Lung (tissue), 12 donors: ENCODE measurements around the gene HCRT. TPM values are rescaled to one million over a fixed set of nuclear protein-coding genes. Genes with fewer than 3 reads are reported as not detected.
"Not testable (repeated sequence)": the region's sequence is repeated elsewhere in the genome, so short reads cannot be mapped to it uniquely, and the experiment has no call there.

ENCODE experiments used
- ATAC-seq: fragments of 200-7000 bp; cut with Tn5 transposase; one replicate; pipeline ENCODE4 v1.9.1; 2020; ENCODE audit warnings: moderate number of reproducible peaks; ENCODE audit not compliant: insufficient read depth, low FRiP score
- DNase-seq, 3 donors: peaks; one replicate each; pipeline ENCODE4 v3.0.0-alpha.2; 2013 to 2017
- H3K27ac ChIP-seq, 2 donors: one replicate each; pipeline ENCODE4 v1.5.1; 2013; ENCODE audit warnings: mild to moderate bottlenecking in 2 of 2, moderate library complexity in 2 of 2, control low read depth in 1 of 2, inconsistent platforms in 1 of 2, low read depth in 1 of 2, low read length in 1 of 2
- H3K27me3 ChIP-seq, 3 donors: one replicate each; pipeline ENCODE4 v1.5.1; 2013; ENCODE audit warnings: low read length in 2 of 3; ENCODE audit not compliant: control insufficient read depth in 3 of 3, insufficient read depth in 3 of 3
- H3K36me3 ChIP-seq, 4 donors: one replicate each; pipeline ENCODE4 v1.5.1; 2013; ENCODE audit warnings: low read length in 4 of 4, mild to moderate bottlenecking in 1 of 4, moderate library complexity in 1 of 4; ENCODE audit not compliant: control insufficient read depth in 4 of 4, insufficient read depth in 4 of 4
- H3K4me1 ChIP-seq, 5 donors: one replicate each; pipeline ENCODE4 v1.5.1; 2013; ENCODE audit warnings: low read length in 5 of 5, mild to moderate bottlenecking in 2 of 5, moderate library complexity in 1 of 5; ENCODE audit not compliant: control insufficient read depth in 5 of 5, insufficient read depth in 5 of 5
- H3K4me3 ChIP-seq: one replicate; pipeline ENCODE4 v1.5.1; 2013; ENCODE audit warnings: mild to moderate bottlenecking, control low read depth, moderate library complexity
- H3K9ac ChIP-seq, 2 donors: one replicate each; pipeline ENCODE4 v1.5.1; 2013; ENCODE audit warnings: low read length in 2 of 2, control low read depth in 1 of 2; ENCODE audit not compliant: insufficient read depth in 1 of 2
- H3K9me3 ChIP-seq, 4 donors: one replicate each; pipeline ENCODE4 v1.5.1; 2013; ENCODE audit warnings: low read length in 3 of 4, mild to moderate bottlenecking in 1 of 4, moderate library complexity in 1 of 4; ENCODE audit not compliant: control insufficient read depth in 4 of 4, insufficient read depth in 3 of 4
- WGBS, 2 donors: extraction: QIAGEN DNeasy Blood & Tissue Kit; methylation state at CpG; one replicate each; pipeline ENCODE4 v1.1.7; 2013; 5-methylcytosine and 5-hydroxymethylcytosine counted together
- polyA plus RNA-seq, 2 donors: library from polyadenylated mRNA; stranded (reverse); fragments of 200-250 nt; gene quantifications; one replicate each; pipeline ENCODE4 v1.2.1, GENCODE V29; 2013
- total RNA-seq, 2 donors: library from RNA; depleted of rRNA in 1 of 2; stranded (reverse); fragments of >200 nt in 1 of 2; gene quantifications; one replicate each; pipeline ENCODE4 v1.2.1, GENCODE V29; 2014 to 2021
- TF ChIP-seq, protein P1 (sequence below): IDR thresholded peaks from 2 replicates; pipeline ENCODE4 v1.5.1; 2012; ENCODE audit warnings: mild to moderate bottlenecking; ENCODE audit errors: control extremely low read depth, extremely low read depth
- donor health status: control.
- donor health status: control.
- donor health status: Bipolar disorder and iron deficiency.
- donor health status: healthy.
- donor health status: DM: yes; HTN: yes; CAD: no.

Gene HCRT
- total and polyA plus RNA-seq, 4 donors, result not detected

DNA sequence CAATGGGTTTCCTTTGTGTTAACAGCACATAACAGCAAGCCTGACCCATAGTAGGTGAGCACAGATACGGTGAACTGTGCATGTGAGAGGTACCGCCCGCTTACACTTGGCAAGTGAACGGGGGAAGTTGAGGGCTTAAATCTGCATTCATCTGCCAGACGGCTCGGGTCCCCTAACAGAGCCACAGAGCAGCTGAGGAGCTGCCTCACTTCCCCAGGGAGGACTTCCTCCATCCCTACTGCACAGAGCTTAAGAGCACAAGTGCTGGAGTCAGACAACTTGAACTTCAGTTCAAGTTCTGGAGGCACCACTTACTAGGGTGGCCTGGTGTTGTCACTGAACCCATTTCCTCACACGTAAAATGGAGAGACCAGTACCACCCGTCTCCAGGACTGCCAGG lies 43.9 kb downstream of the HCRT start:
- Histone ChIP-seq H3K27ac (no peak overlapping the region), H3K27me3 (no peaks in the 10 kb centered on the region), H3K9ac (no peak overlapping the region), H3K4me1 (peaks cover 7 to 26% (median 15%) of the 10 kb centered on the region in 5 donors), H3K4me3 (no peak overlapping the region), H3K36me3 (peaks cover 0 to 20% (median 2%) of the 10 kb centered on the region in 4 donors), H3K9me3 (no peaks in the 10 kb centered on the region)
- TF ChIP-seq, protein P1, sequence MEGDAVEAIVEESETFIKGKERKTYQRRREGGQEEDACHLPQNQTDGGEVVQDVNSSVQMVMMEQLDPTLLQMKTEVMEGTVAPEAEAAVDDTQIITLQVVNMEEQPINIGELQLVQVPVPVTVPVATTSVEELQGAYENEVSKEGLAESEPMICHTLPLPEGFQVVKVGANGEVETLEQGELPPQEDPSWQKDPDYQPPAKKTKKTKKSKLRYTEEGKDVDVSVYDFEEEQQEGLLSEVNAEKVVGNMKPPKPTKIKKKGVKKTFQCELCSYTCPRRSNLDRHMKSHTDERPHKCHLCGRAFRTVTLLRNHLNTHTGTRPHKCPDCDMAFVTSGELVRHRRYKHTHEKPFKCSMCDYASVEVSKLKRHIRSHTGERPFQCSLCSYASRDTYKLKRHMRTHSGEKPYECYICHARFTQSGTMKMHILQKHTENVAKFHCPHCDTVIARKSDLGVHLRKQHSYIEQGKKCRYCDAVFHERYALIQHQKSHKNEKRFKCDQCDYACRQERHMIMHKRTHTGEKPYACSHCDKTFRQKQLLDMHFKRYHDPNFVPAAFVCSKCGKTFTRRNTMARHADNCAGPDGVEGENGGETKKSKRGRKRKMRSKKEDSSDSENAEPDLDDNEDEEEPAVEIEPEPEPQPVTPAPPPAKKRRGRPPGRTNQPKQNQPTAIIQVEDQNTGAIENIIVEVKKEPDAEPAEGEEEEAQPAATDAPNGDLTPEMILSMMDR, result no peak
- DNase-seq (no peak), ATAC-seq (no peak)
- WGBS, 2 donors, result 44 to 71% methylated on average over 8 of the region's 8 CpGs

DNA sequence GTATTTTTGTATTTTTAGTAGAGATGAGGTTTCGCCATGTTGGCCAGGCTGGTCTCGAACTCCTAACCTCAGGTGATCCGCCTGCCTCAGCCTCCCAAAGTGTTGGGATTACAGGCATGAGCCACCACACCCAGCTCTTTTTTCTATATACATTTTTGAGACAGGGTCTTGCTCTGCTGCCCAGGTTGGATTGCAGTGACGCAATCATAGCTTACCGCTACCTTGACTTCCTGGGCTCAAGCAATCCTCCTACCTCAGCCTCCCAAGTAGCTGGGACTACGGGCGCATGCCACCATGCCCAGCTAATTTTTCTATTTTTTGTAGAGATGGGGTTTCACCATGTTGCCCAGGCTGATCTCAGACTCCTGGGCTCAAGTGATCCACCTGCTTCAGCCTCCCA lies 44.6 kb downstream of the HCRT start:
- not testable (repeated sequence) for H3K27ac ChIP-seq, DNase-seq, ATAC-seq, H3K27me3 ChIP-seq, H3K4me3 ChIP-seq, H3K9ac ChIP-seq, H3K9me3 ChIP-seq
- H3K36me3 ChIP-seq, result peaks cover 0 to 20% (median 2%) of the 10 kb centered on the region in 4 donors
- H3K4me1 ChIP-seq, result peaks cover 7 to 30% (median 22%) of the 10 kb centered on the region in 5 donors
- 94 to 97% methylated on average over 7 of the region's 7 CpGs for WGBS, 2 donors

DNA sequence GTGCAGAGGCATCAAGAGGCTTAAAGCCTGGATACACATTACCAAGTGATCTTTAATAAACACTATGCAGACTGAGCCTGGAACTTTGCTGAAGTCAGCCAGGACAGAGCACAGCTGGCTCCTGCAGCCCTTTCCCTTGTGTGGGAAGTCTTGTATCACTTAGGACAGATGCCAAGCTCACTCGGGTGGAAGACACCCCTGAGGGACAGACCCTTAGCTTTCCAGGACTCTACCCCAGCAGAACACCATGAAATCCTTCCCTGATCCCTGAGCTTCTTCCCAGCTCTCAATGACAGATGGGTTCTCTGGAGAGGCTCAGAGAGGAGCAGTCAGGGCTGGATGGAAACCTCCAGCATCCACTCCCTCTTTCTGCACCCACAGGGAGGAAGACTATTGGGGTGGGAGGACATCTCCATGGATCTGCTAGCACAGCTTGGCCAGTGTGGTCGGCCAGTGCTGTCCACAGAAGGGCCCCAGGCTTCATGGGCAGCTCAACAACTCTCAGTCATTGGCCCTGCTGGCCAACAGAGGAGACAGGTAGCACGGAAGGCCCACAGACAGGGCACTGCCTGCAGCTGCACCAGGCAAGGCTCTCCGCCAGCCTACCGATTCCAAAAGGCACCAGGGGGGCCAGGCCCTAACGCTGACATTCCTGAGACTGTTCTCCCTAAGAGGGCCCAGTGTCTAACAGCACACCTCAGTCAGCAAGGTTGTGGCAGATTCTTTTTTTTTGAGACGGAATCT lies 46.3 kb downstream of the HCRT start:
- TF ChIP-seq, protein P1, result no peak
- Histone ChIP-seq H3K27me3 (no peaks in the 10 kb centered on the region), H3K9me3 (no peaks in the 10 kb centered on the region), H3K4me1 (peaks cover 16 to 38% (median 30%) of the 10 kb centered on the region in 5 donors), H3K36me3 (peaks cover 0 to 13% (median 1%) of the 10 kb centered on the region in 4 donors), H3K9ac (peak overlapping the region in 1 of 2 donors; percentile 38), H3K4me3 (no peak overlapping the region), H3K27ac (peak overlapping the region; percentile 3 to 51)
- ATAC-seq (no peak), DNase-seq (peak; percentile 25 to 69 (median 49))
- WGBS, 2 donors, result 73 to 86% methylated on average over 7 of the region's 7 CpGs

DNA sequence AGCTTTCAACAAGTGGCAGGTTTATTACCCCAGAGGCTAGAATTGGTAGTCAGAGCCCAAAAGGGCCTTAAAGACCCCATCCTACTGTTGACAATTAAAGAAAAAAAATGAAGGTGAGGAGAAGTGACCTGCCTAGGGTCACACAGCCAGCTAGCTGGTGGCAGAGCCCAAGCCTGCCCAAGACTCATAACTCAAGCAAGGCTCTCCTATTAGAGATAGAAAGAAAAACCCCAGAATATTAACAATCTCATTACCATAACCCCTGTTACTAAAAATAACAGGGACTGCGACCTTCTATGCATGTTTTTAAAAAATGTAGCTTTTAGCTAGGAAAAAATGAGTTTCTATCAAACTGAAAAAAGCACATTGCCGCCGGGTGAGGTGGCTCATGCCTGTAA lies 48.6 kb downstream of the HCRT start:
- peak overlapping the region; percentile 78 to 86 for H3K27ac ChIP-seq
- TF ChIP-seq, protein P1, result no peak
- H3K36me3 ChIP-seq, result peaks cover 0 to 8% (median 1%) of the 10 kb centered on the region in 4 donors
- H3K9me3 ChIP-seq, result no peaks in the 10 kb centered on the region
- no peak overlapping the region for H3K4me3 ChIP-seq
- H3K27me3 ChIP-seq, result no peaks in the 10 kb centered on the region
- ATAC-seq, result no peak
- no peak for DNase-seq
- WGBS, 2 donors, result 78 to 88% methylated on average over 3 of the region's 3 CpGs
- peaks cover 20 to 44% (median 36%) of the 10 kb centered on the region in 5 donors for H3K4me1 ChIP-seq
- H3K9ac ChIP-seq, result no peak overlapping the region
